ENCODE results near the gene AHRR. TPM values are rescaled to one million over a fixed set of nuclear protein-coding genes. Genes with fewer than 3 reads are reported as not detected.
"Not testable (repeated sequence)": the region's sequence is repeated elsewhere in the genome, so short reads cannot be mapped to it uniquely, and the experiment has no call there.

Gene AHRR
- total RNA-seq, 1 experiment from 2014 or later, result 51.8 TPM

DNA sequence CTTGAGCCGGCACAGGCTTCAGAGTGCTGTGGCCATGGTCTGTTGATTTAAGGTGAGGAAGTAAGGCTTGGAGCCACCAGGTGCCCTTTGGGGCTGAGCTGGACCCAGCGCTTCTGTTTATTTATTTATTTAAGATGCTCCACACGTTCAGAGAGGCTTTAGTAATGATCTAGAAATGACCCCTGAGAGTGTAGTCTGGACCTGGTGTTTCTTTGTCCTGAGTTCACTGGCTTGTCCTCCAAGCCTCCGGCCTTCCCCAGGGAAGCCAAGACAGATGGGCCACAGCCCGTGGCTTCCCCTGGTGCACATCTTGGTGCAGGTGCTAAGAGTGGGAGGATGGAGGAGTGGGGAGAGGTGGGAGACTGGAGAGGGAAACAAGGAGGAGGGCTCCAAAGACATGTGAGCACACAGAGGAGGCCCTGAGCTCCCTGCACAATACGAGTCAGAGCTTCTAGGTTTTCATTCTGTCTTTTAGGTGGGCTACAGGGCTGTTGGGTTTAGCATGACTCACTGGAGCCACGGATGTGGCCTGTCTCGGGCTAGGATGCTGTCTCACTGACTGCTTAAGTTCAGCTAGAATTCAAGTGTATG, 56.9 kb downstream of the AHRR start:
- peak; percentile 89 for DNase-seq (ENCODE audit: low read depth)

DNA sequence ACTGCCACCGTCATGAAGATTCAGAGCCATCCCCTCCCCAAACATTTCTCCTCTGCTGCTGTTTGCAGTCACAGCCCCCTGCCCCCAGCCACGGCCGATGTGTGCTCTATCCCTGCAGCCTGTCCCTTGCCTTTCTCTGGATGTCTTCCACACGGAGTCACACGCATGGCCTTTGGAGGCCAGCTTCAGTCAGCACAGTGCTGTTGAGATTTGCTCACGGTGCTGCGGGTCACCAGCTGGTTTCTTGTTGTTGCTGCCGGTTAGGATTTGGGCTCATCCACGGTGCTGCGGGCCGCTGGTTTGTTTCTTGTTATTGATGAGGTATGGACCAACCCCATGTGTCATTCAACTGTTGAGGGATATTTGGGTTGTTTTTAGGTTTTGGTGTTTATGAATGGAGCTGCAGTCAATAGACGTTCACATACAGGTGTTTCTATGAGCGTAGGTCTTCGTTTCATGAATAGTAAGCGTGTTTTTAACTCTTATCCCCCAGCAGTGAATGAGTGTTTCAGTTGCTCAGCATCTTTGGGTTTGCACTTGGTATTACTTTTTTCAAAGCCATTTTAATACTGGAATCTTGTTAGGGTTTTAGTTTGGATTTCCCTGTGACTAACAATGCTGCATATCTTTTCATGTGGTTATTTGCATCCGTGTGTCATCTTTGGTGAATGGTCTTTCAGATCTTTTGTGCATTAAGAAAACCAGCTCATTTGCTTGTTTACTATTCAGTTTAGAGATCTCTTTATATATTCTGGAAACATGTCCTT, 57.6 kb downstream of the AHRR start:
- peak; percentile 84 for DNase-seq (ENCODE audit: low read depth)

DNA sequence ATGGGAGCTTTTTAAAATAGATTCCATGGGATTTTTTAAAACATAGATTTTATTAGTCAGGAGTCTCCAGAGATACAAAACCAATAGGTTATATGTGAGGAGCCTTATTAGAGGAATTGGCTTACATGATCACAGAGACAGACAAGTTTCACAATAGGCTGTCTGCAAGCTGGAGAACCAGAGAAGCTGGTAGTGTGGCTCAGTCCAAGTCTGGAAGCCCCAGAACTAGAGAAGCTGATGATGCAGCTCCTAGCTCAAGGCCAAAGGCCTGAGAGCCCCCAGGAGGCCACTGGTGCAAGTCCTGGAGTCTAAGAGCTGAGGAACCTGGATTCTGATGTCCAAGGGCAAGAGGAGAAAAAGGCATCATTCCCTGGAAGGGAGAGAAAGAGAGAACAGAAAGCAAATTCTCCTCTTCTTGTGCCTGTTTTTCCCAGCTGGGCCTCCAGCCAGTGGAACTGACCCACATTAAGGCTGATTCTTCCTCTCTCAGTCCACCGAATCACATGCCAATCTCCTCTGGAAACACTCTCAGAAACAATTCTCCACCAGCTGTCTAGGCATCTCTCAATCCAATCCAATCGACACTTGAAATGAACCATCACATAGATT, 59.3 kb downstream of the AHRR start:
- peak; percentile 53 for DNase-seq (ENCODE audit: low read depth)

DNA sequence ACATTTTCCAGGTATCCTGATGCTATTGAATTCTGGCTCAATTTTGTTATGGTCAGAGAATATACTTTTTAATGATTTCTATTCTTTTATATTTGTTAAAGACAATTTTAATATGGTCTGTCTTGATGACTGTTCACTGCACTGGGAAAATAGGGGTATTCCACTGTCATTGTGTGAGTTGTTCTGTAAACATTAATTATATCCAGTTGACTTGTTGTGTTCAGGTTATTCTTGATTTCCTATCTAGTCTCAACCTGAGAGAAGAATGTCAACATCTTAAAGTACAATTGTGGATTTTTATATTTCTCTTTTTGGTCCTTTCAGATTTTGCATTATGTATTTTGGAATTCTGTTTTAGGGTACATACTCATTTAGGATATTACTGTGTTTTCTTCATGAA, 61.6 kb downstream of the AHRR start:
- no peak for DNase-seq (ENCODE audit: low read depth)

DNA sequence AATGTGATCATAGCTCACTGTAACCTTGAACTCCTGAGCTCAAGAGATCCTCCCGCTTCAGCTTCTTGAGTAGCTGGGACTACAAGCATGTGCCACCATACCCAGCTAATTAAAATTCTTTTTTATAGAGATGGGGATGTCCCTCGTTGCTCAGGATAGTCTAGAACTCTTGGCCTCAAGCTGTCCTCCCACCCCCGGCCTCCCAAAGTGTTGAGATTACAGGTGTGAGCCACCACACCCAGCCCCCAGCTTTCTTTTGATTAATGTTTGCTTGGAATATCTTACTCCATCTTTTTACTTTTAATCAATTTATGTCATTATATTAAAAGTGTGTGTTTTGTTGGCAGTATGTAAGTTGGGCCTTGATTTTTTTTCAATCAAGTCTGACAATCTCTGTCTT, 62.1 kb downstream of the AHRR start:
- no peak for DNase-seq (ENCODE audit: low read depth)

DNA sequence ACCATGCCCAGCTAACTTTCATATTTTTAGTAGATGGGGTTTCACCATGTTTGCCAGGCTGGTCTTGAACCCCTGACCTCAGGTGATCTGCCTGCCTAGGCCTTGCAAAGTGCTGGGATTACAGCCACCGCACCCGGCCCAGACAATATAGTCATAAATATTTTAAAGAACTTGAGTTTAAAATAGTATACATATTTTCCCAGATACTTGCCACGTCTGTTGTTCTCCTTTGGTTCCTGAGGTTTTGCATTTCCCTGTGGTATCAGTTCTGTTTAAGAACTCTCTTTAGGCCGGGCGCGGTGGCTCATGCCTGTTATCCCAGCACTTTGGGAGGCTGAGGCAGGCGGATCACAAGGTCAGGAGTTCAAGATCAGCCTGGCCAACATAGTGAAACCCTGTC, 63.1 kb downstream of the AHRR start:
- not testable (repeated sequence) for DNase-seq (ENCODE audit: low read depth)

DNA sequence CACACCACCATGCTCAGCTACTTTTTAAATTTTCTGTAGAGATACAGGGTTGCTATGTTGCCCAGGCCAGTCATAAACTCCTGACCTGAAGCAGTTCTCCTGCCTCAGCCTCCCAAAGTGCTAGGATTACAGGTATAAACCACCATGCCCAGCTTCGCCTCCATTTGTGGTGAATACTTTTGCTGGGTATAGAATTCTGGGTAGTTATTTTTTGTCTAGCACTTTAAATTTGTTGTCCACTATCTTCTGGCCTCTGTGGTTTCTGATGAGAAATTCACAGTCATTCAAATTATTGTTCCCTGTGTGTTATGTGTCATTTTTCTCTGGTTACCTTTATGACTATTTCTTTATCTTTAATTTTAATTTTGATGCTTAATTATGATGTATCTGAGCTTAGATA, 63.8 kb downstream of the AHRR start:
- no peak for DNase-seq (ENCODE audit: low read depth)

DNA sequence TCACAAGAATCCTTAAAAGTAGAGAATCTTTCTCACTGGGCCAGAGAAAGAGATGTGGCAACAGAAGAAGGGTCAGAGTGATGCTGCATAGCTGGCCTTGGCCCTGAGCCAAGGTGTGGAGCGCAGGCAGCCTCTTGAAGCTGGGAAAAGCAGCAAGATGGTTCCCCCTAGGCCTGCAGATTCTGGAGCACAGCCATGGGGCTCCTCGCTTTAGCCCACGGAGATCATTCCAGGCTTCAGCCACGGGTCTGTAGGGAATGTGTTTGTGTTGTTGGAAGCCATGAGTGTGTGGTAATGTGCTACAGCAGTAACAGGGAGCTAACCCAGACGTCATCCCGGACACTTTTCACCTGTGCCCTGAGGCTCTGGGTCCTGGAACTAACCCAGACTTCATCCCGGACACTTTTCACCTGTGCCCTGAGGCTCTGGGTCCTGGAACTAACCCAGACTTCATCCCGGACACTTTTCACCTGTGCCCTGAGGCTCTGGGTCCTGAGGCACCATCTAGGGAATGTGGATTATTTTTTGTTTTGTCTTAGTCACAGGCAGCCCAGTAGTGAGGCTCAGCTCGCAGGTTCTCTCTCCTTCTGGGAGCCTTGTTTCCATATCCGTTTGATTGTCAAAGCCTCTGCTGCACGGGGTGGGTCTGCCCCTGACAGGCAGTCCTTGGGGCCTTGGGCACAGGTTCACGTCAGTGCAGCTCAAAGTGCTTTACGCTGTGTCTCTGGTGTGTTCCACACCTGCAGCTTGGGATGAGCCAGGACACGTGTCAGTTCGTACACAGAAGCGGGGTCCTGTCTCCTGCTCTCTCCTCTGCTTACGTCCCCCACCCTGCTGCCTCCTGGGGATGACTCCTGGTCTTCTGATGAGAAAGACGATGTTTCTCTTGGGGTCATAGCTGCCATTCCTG, 65.2 kb downstream of the AHRR start:
- DNase-seq (ENCODE audit: low read depth), result peak; percentile 63

DNA sequence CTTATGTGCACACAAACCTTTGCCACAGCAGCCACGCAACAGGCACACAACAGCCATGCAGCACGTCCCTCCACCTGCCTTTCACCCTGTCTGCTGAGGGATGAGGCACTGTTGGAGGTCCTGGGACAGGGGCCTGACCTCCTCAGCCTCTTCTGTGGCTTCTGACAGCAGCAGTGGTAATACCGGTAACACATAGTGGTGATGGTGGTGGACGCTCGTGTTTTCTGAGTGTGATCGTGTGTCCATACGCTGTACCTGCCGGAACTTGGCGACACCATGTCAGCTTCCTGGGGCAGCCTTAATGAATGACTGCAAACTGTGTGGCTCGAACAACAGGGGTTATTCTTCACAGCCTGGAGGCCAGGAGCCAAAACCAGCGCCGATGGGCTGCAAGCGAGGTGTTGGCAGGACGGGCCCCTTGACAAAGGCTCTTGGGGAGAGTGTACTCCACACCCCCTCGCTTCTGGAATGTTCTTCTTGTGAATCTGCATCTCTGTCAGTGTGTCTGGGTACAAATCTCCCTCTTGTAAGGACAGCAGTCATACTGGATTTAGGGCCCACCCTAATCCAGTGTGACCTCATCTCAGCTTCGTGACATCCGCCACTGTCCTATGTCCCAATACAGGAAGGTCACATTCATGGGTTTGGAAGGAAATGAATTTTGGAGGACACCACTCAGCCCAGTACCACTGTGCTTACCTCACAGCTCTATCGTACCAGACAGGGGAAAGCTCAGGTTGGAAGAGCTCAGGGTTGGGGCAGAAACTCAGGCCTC, 66.2 kb downstream of the AHRR start:
- no peak for DNase-seq (ENCODE audit: low read depth)

DNA sequence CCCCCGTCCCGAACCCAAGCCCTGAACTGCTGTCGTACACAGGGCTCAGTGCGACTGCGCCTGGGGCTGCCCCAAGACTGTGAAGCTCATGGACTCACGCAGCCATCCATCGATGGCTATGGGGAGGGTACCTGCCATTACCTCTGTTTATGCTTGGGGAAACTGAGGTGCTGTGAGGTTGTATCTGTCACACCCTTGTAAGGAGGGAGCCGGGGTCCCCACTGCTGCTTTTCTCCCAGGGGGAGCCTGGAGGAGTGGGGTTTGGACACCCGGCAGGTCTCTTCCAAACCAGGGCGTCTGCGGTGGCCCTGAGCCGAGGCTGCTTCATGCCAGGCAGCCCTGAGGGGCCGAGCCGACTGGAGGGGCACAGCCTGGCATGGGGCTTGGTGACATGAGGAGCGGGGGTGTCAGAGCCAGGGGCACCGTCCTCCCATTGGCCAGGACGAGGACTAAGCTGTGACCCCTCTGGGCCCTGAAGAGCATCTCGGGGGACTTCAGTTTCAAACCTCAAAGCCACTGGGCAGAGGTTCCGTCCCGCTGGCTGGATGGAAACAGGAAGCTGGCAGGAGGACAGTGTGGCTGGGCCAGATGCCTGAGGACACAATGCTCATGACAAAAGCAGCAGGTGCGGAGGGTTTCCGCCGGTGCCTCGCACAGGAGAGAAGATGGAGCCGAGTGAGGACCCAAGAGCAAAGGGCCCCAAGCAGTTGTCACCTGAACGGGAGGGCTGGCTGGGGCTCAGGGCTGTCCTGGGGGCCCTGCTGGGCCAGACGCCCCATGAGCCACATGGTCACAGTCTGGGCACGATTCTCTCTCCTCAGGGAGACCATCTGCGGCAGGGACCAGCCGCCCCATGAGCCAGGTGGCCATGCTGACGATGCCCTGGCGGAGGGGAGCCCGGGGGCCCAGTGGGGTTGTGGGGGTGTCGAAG, 67.0 kb downstream of the AHRR start:
- no peak for DNase-seq (ENCODE audit: low read depth)

DNA sequence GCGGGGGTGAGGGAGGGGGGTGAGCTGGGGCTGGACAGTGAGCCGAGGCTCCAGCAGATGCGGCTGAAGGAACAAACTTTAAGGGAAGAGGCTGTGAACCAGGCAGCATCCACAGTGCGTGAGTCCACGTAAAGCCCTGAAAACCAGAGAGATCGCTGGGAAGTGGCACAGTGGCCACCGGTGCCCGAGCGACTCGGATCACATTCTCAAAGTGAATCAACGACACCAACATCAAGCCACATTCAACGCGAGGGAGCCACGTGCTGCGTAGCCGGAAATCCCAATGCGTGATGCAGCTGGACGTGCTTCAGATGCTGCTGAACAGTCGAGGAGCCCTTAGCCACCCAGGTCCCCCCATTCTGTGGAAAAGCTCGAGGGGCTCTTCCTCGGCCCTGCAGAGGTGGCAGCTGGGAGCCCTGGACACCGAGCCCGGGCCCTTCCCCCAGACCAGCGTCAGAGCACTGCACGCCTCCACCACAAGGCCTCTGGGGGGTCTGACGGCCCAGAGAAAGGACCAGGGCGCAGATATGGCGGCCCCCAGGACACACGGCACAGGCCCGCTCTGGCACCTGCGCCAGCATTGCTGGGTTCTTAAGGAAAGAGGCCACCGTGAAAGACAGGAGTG, 67.8 kb downstream of the AHRR start:
- DNase-seq (ENCODE audit: low read depth), result no peak

DNA sequence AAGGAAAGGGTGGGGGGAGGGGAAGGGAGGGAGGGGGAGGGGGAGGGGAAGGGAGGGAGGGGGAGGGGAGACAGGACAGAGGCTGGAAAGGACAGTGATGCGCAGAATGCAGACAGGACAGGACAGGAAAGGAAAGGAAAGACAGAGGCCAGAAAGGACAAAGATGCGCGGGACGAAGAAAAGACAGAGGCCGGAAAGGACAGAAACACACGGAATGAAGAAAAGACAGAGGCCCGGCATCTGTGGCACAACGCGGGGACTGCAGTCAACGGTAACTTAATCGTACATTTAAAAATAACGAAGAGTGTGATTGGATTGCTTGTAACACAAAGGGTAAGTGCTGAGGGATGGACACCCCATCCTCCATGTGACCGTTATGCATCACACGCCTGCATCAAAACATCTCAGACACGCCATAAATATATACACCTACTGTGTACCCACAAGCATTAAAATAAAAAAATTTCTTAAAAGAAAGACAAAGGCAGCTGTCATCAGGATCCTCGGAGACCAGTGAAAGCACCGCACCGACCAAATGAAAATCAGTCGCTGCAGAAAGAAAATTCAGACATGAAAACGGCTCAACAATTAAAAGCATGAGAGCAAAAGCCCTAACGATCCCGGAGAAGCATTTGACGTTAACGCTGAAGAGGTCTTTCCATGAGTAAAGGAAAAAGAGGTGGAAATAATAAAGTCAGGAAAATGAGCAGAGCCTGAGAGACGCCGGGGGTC, 68.5 kb downstream of the AHRR start:
- DNase-seq (ENCODE audit: low read depth), result no peak

DNA sequence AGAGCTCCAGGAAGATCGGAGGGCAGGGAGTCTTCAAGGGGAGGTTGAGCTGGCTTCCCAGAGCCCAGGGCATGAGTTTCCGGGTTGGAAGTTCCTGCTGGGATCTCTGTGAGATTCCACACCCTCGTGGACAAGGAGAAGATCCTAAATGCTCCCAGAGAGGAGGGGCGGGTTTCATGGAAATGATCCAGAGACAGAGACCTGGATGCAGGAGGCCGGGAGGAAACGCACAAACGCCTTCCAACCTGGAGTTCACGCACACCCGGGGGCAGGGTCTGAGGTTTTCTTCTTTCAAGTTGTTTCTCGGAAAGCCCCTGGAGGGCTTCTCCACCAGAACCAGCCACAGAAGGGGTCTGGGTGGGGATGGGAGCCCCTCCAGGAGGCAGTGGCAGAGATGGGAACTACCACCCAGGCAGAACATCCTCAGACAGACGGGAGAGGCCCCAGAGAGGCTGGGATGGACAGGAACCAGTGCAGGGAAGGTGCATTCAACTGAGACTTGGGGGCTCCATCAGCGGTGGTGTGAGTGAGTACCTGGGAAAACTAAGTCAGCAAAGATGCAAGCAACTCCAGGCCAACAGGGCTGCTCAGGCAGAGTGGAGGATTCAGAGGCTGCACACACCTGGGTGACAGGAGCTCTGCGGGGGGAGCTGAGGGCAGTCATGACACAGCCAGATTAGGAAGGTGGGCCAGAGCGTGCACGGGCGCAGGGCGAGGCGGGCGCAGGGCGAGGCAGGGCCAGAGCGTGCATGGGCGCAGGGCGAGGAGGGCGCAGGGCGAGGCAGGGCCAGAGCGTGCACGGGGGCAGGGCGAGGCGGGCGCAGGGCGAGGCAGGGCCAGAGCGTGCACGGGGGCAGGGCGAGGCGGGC, 69.3 kb downstream of the AHRR start:
- DNase-seq (ENCODE audit: low read depth), result no peak

DNA sequence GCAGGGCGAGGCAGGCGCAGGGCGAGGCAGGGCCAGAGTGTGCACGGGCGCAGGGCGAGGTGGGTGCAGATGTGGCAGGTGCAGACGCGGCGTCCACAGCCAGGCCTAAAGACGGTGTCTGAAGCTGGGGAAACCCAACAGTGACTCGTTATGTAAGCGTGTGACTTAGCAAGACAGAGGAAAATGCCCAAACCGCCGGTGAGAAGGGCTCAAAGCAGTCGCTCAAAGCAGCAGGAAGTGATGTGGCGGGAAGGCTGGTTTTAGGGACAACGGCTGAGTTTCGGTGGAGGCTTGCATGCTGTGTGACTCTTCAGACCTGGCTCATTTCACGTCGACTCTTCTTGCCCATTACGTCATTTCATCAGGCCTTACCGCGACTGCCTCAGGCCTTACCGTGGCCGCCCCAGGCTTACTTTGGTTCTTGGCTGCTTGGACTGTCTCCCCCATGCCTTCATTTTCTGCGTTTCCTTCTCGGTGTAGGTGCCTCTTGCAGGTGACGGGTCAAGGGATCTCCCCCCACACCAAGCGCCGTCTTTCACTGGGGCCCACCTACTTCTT, 71.0 kb downstream of the AHRR start:
- peak; percentile 75 for DNase-seq (ENCODE audit: low read depth)

DNA sequence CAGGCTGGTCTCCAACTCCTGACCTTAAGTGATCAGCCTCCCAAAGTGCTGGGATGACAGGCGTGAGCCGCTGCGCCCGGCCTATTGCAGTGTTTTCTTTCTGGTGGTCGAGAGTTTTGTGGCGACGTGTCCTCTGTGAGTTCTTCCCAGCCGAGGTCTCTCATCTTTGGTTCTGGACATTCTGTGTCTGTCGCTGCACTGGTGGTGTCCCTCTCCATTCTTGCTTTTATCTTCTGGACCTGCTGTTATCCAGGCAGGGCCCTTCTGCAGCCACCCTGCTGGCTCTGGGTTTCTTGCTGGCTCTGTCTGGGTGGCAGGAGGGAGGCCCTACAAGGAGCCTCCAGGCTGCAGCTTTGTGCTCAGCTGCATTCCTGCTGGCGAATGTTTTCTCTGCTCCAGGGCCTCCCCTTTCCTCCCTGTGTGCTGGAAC, 72.3 kb downstream of the AHRR start:
- DNase-seq (ENCODE audit: low read depth), result peak; percentile 71

DNA sequence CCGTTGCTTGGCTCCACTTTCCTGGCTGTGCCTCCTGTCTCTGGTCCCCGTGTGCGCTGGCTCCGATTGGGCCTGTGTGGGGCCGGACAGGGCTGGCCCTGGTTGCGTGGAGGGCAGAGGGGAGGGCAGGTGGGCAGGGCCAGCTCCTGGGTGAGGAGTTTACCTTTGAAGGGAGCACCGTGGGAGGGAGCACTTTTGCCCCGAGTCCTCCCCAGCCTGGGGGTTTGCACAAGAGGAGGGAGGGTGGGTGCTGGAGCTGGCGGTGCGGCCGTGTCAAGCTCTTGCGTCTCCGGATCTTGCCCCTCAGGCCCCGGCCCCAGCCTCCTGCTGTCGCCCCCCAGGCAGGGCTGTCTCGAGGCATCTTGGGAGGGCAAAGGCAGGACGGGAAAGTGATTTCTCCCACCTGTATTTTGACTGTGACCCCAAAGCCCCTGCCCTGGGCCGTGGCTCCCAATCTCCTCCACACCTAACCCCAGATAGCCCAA, 73.2 kb downstream of the AHRR start:
- no peak for DNase-seq (ENCODE audit: low read depth)

DNA sequence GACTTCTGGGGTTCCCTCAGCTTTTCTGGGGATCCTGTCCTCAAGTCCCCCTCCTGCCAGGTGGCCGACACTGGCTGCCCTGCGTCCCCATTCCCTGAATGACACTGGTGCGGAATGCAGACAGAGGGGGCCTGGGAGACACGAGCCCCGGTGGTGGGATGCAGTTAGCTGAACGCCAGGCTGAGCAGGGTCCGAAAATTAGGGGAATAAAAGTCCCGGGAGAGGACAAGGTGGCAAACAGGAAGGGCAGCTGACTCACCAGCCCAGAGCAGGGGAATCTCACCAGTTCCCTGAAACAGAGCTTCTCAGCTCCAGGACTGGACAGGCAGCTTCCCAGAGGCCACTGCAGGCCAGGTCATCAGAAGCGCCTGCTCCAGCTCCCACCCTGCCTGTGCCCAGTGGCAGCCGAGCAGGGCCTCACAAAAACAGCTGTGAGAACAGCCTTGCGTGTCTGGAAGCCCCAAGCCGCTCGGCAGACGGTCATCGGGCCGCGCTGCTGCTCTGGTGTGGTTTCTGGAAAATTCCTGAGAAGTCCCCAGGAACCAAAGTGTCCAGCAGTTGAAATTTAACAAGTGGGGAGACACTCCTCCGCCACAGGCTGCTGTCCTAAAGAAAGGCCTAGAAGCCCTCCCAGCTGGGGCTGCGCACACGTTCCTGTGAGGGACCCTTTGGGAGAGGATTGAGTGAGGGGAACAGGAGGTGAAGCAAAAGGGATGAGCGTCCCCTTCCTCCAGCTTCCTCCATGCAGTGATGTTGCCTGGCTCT, 73.8 kb downstream of the AHRR start:
- DNase-seq (ENCODE audit: low read depth), result peak; percentile 99
